Stimulated activated CD4-positive, alpha-beta T cell treated with anti-CD3 and anti-CD28 coated beads, TNF-alpha, amount 100 ng/mL, for 24 hours (primary cell): ENCODE results near the gene POLD2.

Experiments used
- DNase-seq, 3 experiments: peaks; one replicate each; pipeline ENCODE4 v3.0.0-alpha.2; 2020; ENCODE audit warnings: low read depth in 3 of 3

POLD2 gene

GRCh38 chr7:44114586-44115310 is 8.6 kb downstream of the POLD2 start:
- DNase-seq: no peak

- DNase-seq: no peak
These were observed 9.5 kb downstream of the POLD2 start for GRCh38 chr7:44113764-44114354.

- no peak for DNase-seq
These were observed 10.2 kb downstream of the POLD2 start for GRCh38 chr7:44112997-44113763.

GRCh38 chr7:44112231-44112996 is 10.9 kb downstream of the POLD2 start:
- no peak for DNase-seq

- DNase-seq: no peak
These were observed 11.6 kb downstream of the POLD2 start for GRCh38 chr7:44111761-44112160.

- DNase-seq: no peak
These were observed 12.4 kb downstream of the POLD2 start for GRCh38 chr7:44110719-44111635.

GRCh38 chr7:44109991-44110390 is 13.4 kb downstream of the POLD2 start:
- DNase-seq: no peak

GRCh38 chr7:44108768-44109750 is 14.3 kb downstream of the POLD2 start:
- no peak for DNase-seq

- DNase-seq: no peak
These were observed 15.2 kb downstream of the POLD2 start for GRCh38 chr7:44107961-44108767.

- DNase-seq: no peak
These were observed 16.0 kb downstream of the POLD2 start for GRCh38 chr7:44107116-44107960.

- no peak for DNase-seq
These were observed 16.9 kb downstream of the POLD2 start for GRCh38 chr7:44106311-44107065.

GRCh38 chr7:44105832-44106231 is 17.5 kb downstream of the POLD2 start:
- no peak for DNase-seq

- no peak for DNase-seq
These were observed 18.2 kb downstream of the POLD2 start for GRCh38 chr7:44104860-44105771.

- DNase-seq: no peak
These were observed 19.2 kb downstream of the POLD2 start, which contains the start of gene AEBP1 for GRCh38 chr7:44103923-44104859. AEBP1 (plus strand) TSS chr7:44104345; CDS start chr7:44104666, 321 bp downstream.

- no peak for DNase-seq
These were observed 19.8 kb downstream of the POLD2 start for GRCh38 chr7:44103566-44103922.
